ENCODE data around the gene HACD2. TPM values are rescaled to one million over a fixed set of nuclear protein-coding genes. Genes with fewer than 3 reads are reported as not detected.

Gene HACD2
- total RNA-seq, 3 donors from 2014 or later: 20.6 to 27.5 (median 26.8) TPM

DNA sequence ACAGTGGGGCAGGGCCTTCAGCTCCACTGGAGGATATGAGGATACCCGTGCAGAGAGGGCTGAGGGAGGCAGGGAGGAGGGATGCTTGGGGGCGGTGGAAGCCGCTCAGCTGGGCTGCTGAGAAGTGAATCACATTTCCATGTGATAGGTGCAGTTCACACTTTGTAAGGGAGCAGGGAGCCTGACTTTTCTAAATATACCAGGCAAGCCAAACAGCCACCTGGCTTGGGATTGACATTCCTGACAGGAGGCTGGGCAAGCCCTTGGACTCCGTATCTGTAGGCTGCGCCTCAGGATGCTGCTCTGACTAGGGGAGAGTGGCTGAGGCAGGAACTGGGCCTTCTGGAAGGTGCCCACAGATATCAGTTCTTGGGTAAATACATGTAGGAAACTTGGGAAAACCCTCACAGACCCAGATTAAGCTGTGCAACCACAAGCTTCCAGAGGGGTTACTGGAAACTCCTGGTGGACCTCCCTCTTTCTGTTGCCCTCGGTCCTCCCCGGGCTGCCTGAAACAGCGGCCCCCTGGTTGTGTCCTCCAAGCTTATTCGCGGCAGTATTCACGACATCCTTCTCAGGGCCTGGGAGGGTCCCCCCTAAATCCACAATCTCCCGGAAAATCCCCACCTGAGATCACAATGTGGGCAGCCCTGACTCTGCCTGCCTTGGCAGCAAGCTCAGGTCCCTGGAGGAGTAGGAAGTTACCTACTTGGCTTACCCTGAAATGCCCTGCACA lies 103.0 kb downstream of the HACD2 start:
- Mint-ChIP-seq H3K27me3 (ENCODE audit: low read depth) (peaks cover 15% of the 10 kb centered on the region), H3K4me3 (no peak overlapping the region), H3K36me3 (ENCODE audit: insufficient read depth) (no peaks in the 10 kb centered on the region), H3K9me3 (no peaks in the 10 kb centered on the region), H3K4me1 (ENCODE audit: low read depth) (no peaks in the 10 kb centered on the region)
- no peak for ATAC-seq
- DNase-seq: no peak

DNA sequence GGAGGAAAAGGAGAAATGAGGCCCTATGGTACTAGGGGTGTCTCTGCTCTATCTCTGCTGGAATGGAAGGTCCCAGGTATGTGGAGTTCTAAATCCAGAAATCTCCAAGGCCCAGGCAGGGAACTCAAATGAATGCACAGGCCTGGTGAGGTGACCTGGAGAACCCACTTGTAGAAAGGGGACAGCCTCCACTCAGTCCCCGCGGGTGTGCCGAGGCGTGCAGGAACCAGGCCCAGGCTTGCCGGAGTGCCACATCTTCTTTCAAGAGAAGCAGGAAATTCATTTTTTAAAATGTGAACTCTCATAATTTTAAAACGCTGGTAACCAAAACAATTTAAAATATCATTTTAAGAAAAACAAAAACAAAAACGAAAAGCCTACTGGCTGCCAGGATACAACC lies 103.8 kb downstream of the HACD2 start:
- DNase-seq (no peak), ATAC-seq (no peak)
- H3K4me3 Mint-ChIP-seq: no peak overlapping the region
- peaks cover 19% of the 10 kb centered on the region for H3K27me3 Mint-ChIP-seq (ENCODE audit: low read depth)
- no peaks in the 10 kb centered on the region for H3K9me3 Mint-ChIP-seq
- H3K36me3 Mint-ChIP-seq (ENCODE audit: insufficient read depth): no peaks in the 10 kb centered on the region
- H3K4me1 Mint-ChIP-seq (ENCODE audit: low read depth): no peaks in the 10 kb centered on the region

DNA sequence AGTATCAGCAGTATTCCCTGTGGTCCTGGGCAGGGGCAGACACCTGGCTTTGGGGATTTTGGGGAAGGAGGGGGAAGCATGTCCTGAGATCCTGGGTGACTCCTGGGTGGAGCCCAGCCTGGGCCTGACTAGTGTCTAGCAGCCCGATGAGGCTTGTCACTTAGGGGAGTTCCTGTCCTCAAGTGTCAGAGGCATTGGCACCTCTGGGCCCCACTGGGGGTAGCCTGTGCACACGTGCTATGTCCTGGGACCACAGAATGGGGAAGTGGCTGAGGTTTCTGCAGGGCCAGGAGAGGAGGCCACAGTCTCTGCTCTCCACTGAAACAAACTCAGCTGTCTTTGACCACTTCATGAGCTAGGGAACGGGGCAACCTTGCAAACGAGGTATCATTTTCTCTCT lies 104.4 kb downstream of the HACD2 start:
- Mint-ChIP-seq H3K4me3 (no peak overlapping the region), H3K27me3 (ENCODE audit: low read depth) (peaks cover 19% of the 10 kb centered on the region), H3K36me3 (ENCODE audit: insufficient read depth) (no peaks in the 10 kb centered on the region), H3K4me1 (ENCODE audit: low read depth) (no peaks in the 10 kb centered on the region), H3K9me3 (no peaks in the 10 kb centered on the region)
- ATAC-seq (no peak), DNase-seq (no peak)

DNA sequence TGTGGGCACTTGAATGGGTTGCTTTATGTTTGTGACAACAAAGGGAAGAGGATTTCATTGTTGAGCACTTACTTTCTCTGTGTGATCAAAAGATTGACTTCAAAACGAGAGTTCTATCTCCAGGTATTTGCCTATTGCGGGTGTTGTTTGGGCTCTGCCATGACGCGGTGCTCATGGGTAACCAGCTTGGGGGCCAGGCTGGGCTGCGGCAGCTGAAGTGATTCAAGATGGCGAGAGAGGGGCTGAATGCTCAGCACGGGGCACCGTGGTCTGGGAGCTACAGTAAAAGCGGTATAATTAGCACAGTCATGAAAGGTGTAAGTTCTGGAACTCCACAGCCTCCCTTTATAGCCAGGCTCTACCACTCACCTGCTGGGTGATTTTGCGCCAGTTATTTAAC lies 105.0 kb downstream of the HACD2 start:
- no peaks in the 10 kb centered on the region for H3K4me1 Mint-ChIP-seq (ENCODE audit: low read depth)
- peaks cover 19% of the 10 kb centered on the region for H3K27me3 Mint-ChIP-seq (ENCODE audit: low read depth)
- H3K9me3 Mint-ChIP-seq: no peaks in the 10 kb centered on the region
- H3K4me3 Mint-ChIP-seq: no peak overlapping the region
- no peak for DNase-seq
- ATAC-seq: no peak
- H3K36me3 Mint-ChIP-seq (ENCODE audit: insufficient read depth): no peaks in the 10 kb centered on the region

DNA sequence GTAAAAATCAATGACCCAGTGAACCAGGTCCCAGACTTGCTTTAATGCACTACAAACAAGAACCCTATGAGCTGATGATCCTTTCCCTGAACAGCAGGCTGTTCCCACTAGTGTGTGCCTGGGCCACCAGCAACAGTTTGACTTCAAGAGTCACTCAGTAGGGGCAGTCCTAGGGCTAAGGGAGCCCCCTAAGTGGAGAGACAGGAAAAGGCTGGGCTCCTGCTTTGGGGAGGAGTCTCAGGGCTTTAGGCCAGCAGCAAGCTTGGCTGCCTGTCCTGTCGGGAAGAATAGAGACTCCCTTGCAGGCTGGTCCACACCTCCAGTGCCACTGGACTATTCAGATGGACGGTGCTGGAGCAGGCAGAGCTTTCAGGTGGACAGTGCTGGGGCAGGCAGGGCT lies 106.5 kb downstream of the HACD2 start:
- Mint-ChIP-seq H3K36me3 (ENCODE audit: insufficient read depth) (no peaks in the 10 kb centered on the region), H3K9me3 (no peaks in the 10 kb centered on the region), H3K4me3 (no peak overlapping the region), H3K4me1 (ENCODE audit: low read depth) (no peaks in the 10 kb centered on the region), H3K27me3 (ENCODE audit: low read depth) (peaks cover 22% of the 10 kb centered on the region)
- DNase-seq: no peak
- ATAC-seq: no peak

DNA sequence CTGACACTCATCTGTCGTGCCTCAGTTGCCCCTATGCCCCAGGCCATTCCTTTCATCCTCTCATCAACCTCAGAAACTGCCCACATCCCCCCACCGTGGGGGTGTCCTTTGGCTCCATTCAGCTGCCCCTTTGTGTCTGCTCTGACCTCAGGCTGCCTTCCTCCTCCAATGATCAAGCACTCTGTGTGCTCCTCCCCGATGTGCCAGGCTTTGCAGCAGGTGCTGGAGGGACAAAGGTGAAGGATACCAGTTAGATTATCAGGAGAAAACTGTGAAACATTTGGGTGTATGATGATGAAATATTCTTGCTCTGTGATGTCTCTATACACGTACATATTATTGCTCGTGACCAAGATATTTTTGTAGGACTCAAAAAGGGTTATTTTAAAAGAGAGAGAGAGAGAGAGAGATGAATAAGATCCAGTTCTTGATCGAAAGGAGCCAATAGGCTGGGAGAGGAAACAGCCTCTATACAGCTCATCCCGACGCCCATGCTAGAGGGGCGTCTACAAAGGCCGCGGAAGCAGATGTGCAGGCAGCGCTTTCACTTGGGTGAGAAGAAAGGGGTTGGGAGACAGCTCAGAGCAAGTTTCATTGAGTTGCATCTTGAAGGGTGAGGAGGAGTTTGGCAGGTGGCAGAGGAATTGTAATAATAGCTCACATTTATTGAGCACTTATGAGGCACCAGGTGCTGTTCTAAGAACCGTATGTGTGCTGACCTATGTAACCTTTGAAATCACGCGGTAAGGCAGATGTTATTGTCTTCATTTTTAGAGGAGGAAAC lies 107.7 kb downstream of the HACD2 start:
- no peaks in the 10 kb centered on the region for H3K36me3 Mint-ChIP-seq (ENCODE audit: insufficient read depth)
- no peaks in the 10 kb centered on the region for H3K4me1 Mint-ChIP-seq (ENCODE audit: low read depth)
- H3K27me3 Mint-ChIP-seq (ENCODE audit: low read depth): peaks cover 22% of the 10 kb centered on the region
- no peak overlapping the region for H3K4me3 Mint-ChIP-seq
- DNase-seq (no peak), ATAC-seq (no peak)
- no peaks in the 10 kb centered on the region for H3K9me3 Mint-ChIP-seq

DNA sequence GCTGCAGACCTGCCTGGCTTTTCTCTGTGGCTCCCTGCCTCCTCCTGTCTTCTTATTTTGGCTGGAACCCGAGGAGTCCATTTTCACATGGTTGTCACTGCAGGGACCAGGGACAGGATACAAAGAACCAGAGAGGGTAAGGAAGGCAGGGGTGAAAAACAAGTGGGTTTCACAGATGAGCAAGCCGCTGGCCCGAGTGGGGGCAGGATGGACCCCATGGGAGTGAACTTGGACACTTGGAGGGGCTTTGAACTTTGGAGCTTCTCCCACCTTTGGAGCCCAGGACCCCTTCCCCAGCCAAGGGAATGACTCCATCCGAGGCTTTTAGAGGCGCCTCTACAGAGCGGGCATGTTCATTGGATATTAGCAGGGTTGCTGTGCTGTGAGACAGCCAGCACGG lies 109.1 kb downstream of the HACD2 start:
- DNase-seq: no peak
- H3K36me3 Mint-ChIP-seq (ENCODE audit: insufficient read depth): no peaks in the 10 kb centered on the region
- no peaks in the 10 kb centered on the region for H3K4me1 Mint-ChIP-seq (ENCODE audit: low read depth)
- H3K4me3 Mint-ChIP-seq: no peak overlapping the region
- peaks cover 21% of the 10 kb centered on the region for H3K27me3 Mint-ChIP-seq (ENCODE audit: low read depth)
- H3K9me3 Mint-ChIP-seq: no peaks in the 10 kb centered on the region
- no peak for ATAC-seq

DNA sequence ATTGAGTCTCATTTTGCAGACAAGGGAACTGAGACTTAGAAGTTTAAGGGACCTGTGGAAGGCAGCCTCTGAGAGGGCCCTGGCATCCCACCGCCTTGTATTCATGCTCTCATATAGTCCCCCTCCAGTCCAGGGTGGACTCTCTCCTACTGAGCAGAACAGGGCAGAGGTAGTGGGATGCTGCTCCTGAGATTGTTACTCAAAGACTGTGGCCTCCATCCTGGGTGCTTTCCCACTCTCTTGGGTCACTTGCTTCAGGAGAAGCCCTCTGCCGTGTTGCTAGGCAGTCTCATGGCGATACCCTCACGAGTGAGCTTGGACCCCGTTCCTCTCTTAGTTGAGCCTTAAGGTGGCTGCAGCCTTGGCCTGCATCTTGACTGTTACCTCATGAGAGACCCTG lies 113.7 kb downstream of the HACD2 start:
- ATAC-seq (no peak), DNase-seq (no peak)
- Mint-ChIP-seq H3K9me3 (no peaks in the 10 kb centered on the region), H3K27me3 (ENCODE audit: low read depth) (peaks cover 11% of the 10 kb centered on the region), H3K4me1 (ENCODE audit: low read depth) (no peaks in the 10 kb centered on the region), H3K36me3 (ENCODE audit: insufficient read depth) (no peaks in the 10 kb centered on the region), H3K4me3 (no peak overlapping the region)

DNA sequence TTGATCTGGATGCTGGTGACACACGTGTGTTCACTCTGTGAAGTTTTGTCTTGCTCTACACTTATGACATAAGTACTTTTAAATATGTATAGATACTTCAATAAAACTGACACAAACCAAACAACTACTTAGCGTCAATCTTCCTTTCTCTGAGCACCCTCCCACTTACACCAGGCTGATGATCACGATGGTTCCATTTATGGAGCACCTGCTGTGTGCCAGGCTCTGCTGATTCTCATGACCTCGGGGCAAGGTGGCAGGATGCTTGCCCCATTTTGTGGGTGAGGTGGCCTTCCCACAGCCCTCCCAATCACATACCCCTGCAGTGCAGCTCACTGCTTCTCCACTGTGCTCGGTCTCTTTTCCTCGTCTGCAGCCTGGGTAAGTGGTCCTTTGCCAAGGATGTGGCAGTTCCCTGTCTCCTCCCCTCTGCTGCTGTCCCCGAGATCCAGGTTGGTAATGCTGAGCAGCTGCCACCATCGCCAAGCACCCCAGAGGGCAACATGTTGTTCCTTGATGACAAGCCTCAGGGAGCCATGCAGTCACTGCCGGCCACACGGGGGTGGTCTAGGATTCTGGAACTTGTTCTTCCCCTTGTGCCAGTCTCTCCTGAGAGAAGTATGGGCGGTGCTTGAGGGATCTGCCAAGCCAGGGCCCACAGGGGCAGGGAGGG lies 115.4 kb downstream of the HACD2 start:
- DNase-seq: no peak
- H3K36me3 Mint-ChIP-seq (ENCODE audit: insufficient read depth): no peaks in the 10 kb centered on the region
- H3K27me3 Mint-ChIP-seq (ENCODE audit: low read depth): peaks cover 14% of the 10 kb centered on the region
- H3K4me3 Mint-ChIP-seq: no peak overlapping the region
- no peaks in the 10 kb centered on the region for H3K4me1 Mint-ChIP-seq (ENCODE audit: low read depth)
- ATAC-seq: no peak
- no peaks in the 10 kb centered on the region for H3K9me3 Mint-ChIP-seq

DNA sequence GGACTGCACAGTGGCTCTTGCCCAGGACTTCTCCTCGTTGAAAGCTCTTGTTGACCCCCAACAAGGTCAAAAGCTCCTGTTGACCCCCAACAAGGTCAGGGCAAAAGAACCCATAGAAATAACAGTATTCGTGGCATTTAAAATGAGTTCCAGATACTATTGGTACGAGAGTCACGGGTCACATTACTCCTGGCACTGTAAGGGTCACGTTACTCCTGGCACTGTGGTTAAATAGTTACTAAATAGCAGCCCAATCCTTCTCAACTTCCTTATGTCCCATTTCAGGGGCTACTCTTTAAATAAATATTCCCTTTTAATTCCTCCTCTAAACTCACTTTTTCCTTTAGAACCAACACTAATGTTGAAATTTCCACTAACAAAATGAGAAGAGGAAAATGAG lies 117.8 kb downstream of the HACD2 start:
- no peak overlapping the region for H3K4me3 Mint-ChIP-seq
- H3K9me3 Mint-ChIP-seq: no peaks in the 10 kb centered on the region
- H3K36me3 Mint-ChIP-seq (ENCODE audit: insufficient read depth): no peaks in the 10 kb centered on the region
- H3K27me3 Mint-ChIP-seq (ENCODE audit: low read depth): peaks cover 14% of the 10 kb centered on the region
- ATAC-seq (no peak), DNase-seq (no peak)
- no peaks in the 10 kb centered on the region for H3K4me1 Mint-ChIP-seq (ENCODE audit: low read depth)

DNA sequence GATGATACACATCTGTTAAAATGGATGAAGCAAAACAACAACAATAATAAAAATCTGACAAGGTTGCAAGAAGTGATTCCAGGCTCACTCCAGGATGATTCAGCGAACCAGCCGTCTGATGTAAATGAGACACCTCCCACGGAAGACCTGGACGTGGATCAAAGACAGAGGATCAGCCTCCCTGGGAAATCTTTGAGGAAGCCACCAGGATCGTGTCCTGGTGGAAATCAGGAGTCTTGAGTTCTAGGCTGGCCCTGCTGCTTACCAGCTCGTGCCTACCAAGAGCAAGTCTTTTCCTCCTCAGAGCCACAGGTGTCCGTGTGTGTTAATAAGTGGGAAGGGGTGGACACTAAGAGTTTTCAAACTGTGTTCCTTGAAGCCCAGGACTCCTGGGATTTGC lies 120.6 kb downstream of the HACD2 start:
- no peak for ATAC-seq
- no peak for DNase-seq
- H3K36me3 Mint-ChIP-seq (ENCODE audit: insufficient read depth): no peaks in the 10 kb centered on the region
- peaks cover 24% of the 10 kb centered on the region for H3K27me3 Mint-ChIP-seq (ENCODE audit: low read depth)
- H3K4me3 Mint-ChIP-seq: no peak overlapping the region
- H3K4me1 Mint-ChIP-seq (ENCODE audit: low read depth): no peaks in the 10 kb centered on the region
- H3K9me3 Mint-ChIP-seq: no peaks in the 10 kb centered on the region

DNA sequence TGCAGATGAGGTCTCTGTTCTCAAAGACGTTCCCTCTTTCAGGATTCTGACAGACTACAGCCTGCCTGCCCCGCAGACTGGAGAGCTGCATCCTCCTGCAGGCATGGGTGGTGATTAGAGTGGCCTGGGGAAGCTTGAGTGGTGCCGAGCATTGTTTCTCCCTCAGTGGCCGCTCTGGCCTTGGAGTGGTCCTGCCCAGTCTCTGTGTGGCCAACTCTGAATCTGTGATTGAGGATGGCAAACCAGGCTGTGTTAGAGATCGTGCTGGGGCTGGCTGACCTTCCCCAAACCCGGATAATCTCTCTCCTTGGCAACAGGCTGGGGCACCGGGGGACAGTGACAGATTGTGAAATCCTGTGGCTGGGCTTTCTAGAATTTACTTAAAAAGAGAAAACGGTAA lies 125.0 kb downstream of the HACD2 start:
- H3K4me1 Mint-ChIP-seq (ENCODE audit: low read depth): no peaks in the 10 kb centered on the region
- peaks cover 32% of the 10 kb centered on the region for H3K27me3 Mint-ChIP-seq (ENCODE audit: low read depth)
- no peak overlapping the region for H3K4me3 Mint-ChIP-seq
- H3K9me3 Mint-ChIP-seq: no peaks in the 10 kb centered on the region
- no peak for DNase-seq
- H3K36me3 Mint-ChIP-seq (ENCODE audit: insufficient read depth): no peaks in the 10 kb centered on the region
- ATAC-seq: no peak

DNA sequence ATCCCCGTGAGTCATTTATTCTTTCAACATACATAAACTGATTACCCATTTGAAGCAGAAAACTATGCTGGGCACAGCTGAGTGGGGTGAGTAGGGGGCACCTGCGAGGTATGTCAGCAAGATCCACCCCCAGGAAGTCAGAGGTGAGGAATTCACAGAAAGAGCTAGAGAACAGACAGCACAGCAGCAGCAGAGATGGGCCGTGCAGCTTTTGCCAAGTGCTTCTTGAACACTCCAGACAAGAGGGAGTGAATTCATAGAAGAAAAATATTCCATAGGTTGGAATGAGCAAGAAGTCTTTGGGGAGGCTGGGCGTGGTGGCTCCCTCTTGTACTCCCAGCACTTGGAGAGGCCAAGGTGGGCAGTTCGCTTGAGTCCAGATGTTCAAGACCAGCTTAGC lies 126.6 kb downstream of the HACD2 start:
- no peak for ATAC-seq
- no peak for DNase-seq
- Mint-ChIP-seq H3K27me3 (ENCODE audit: low read depth) (peaks cover 43% of the 10 kb centered on the region), H3K4me3 (no peak overlapping the region), H3K4me1 (ENCODE audit: low read depth) (no peaks in the 10 kb centered on the region), H3K9me3 (no peaks in the 10 kb centered on the region), H3K36me3 (ENCODE audit: insufficient read depth) (no peaks in the 10 kb centered on the region)

DNA sequence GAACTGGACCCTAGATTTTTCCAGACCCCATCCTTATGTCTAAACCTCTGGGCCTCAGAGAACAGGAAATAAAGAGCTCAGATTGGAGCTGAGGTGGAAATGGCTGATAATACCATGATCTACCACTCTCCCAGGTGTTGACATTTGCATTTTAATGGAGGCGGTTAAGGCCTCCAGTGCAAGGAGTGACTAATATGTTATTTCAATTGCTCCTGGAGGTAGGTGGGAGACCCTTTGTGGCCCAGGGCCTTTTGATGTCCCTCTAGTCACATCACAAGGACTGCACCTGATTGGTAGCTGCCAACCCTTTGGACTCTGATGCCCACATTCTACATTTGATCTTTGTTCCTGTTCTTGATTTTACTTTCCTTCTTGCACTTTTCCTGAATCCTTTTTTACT lies 127.0 kb downstream of the HACD2 start:
- Mint-ChIP-seq H3K9me3 (no peaks in the 10 kb centered on the region), H3K36me3 (ENCODE audit: insufficient read depth) (no peaks in the 10 kb centered on the region), H3K4me3 (no peak overlapping the region), H3K4me1 (ENCODE audit: low read depth) (no peaks in the 10 kb centered on the region), H3K27me3 (ENCODE audit: low read depth) (peaks cover 43% of the 10 kb centered on the region)
- DNase-seq (no peak), ATAC-seq (no peak)

DNA sequence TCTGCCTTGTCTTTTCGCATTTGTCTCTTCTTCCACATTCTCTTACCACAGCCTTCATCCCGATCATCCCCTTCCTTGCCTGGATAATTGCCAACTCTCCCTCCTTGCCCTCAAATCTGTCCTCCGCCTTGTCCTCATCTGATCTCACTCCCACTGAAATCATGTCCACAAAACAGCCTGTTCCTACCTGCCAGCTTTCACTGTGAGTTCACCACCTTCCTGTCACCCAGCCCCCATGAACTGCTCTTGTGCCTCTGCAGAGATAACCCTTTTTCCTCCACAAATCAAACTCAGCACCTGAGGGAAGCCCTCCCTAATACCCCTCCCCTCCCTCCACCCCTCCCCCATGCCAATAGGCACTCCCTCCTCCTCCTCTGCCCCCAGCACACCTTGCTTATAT lies 131.2 kb downstream of the HACD2 start:
- H3K9me3 Mint-ChIP-seq: no peaks in the 10 kb centered on the region
- H3K27me3 Mint-ChIP-seq (ENCODE audit: low read depth): peaks cover 45% of the 10 kb centered on the region
- H3K4me3 Mint-ChIP-seq: no peak overlapping the region
- H3K4me1 Mint-ChIP-seq (ENCODE audit: low read depth): peaks cover 2% of the 10 kb centered on the region
- no peak for DNase-seq
- no peak for ATAC-seq
- H3K36me3 Mint-ChIP-seq (ENCODE audit: insufficient read depth): no peaks in the 10 kb centered on the region
